HepG2 (cell line): ENCODE data around the gene NKD1. TPM values are rescaled to one million over a fixed set of nuclear protein-coding genes. Genes with fewer than 3 reads are reported as not detected.

Source experiments
- ADNP ChIP-seq: sonication (generic); formaldehyde crosslinking; IDR thresholded peaks from 2 replicates; pipeline ENCODE4 v1.4.0; 2020; ENCODE audit warnings: missing genetic modification reagents
- ATM ChIP-seq: fragments of 450-650 bp; IDR thresholded peaks from 2 replicates; pipeline ENCODE4 v1.7.1; 2017; ENCODE audit warnings: mild to moderate bottlenecking, borderline replicate concordance
- CSRNP2 ChIP-seq: sonication (generic); formaldehyde crosslinking; conservative IDR thresholded peaks from 2 replicates; pipeline ENCODE4 v1.8.0; 2022; ENCODE audit warnings: low read depth, missing genetic modification reagents
- DBP ChIP-seq: sonication (generic); formaldehyde crosslinking; IDR thresholded peaks from 2 replicates; pipeline ENCODE4 v1.4.0; 2020; ENCODE audit warnings: missing genetic modification reagents; ENCODE audit errors: not compliant biosample characterization
- ETS1 ChIP-seq: sonication (generic); formaldehyde crosslinking; IDR thresholded peaks from 2 replicates; pipeline ENCODE4 v1.4.0; 2020; ENCODE audit warnings: missing genetic modification reagents
- HDAC6 ChIP-seq: fragments of 200-600 bp; sonication (generic); IDR thresholded peaks from 2 replicates; pipeline ENCODE4 v1.7.0; 2017; ENCODE audit warnings: mild to moderate bottlenecking, antibody characterized with exemption, low read length, low read depth
- HMGA1 ChIP-seq: sonication (generic); formaldehyde crosslinking; conservative IDR thresholded peaks from 2 replicates; pipeline ENCODE4 v1.4.0; 2020; ENCODE audit warnings: missing genetic modification reagents
- MAZ ChIP-seq, 2 experiments: sonication (generic) in 1 of 2; formaldehyde crosslinking in 1 of 2; IDR thresholded peaks; 2 replicates each; pipeline versions ENCODE4 v1.5.0 to v1.6.1; 2012 to 2020; ENCODE audit warnings: low read depth in 2 of 2, mild to moderate bottlenecking in 2 of 2, borderline replicate concordance in 1 of 2, improper control_type of control experiment in 1 of 2, low read length in 1 of 2, missing genetic modification reagents in 1 of 2, moderate library complexity in 1 of 2
- MIER3 ChIP-seq: IDR thresholded peaks from 2 replicates; pipeline ENCODE4 v1.6.1; 2016; ENCODE audit warnings: missing compliant biosample characterization, borderline replicate concordance
- MTF1 ChIP-seq: sonication (generic); formaldehyde crosslinking; IDR thresholded peaks from 2 replicates; pipeline ENCODE4 v1.5.0; 2020; ENCODE audit warnings: missing genetic modification reagents
- PCBP2 ChIP-seq: fragments of 200-400 bp; formaldehyde crosslinking; optimal IDR thresholded peaks from 2 replicates; pipeline ENCODE3; 2018; ENCODE audit warnings: low read length, low read depth; ENCODE audit not compliant: poor library complexity, severe bottlenecking
- PRDM4 ChIP-seq: sonication (generic); formaldehyde crosslinking; IDR thresholded peaks from 2 replicates; pipeline ENCODE4 v1.9.0; 2021; ENCODE audit warnings: missing genetic modification reagents, borderline replicate concordance
- RBAK ChIP-seq: sonication (generic); formaldehyde crosslinking; IDR thresholded peaks from 2 replicates; pipeline ENCODE4 v1.5.1; 2020; ENCODE audit warnings: mild to moderate bottlenecking, missing genetic modification reagents
- RFXAP ChIP-seq: sonication (generic); formaldehyde crosslinking; IDR thresholded peaks from 2 replicates; pipeline ENCODE4 v1.4.0; 2020; ENCODE audit warnings: missing genetic modification reagents, borderline replicate concordance
- SIX4 ChIP-seq: sonication (generic); formaldehyde crosslinking; IDR thresholded peaks from 2 replicates; pipeline ENCODE4 v1.4.0; 2020; ENCODE audit warnings: missing genetic modification reagents
- SSRP1 ChIP-seq: IDR thresholded peaks from 2 replicates; pipeline ENCODE4 v1.6.1; 2016; ENCODE audit warnings: control low read depth
- TARDBP ChIP-seq: sonication (generic); formaldehyde crosslinking; IDR thresholded peaks from 2 replicates; pipeline ENCODE4 v1.8.0; 2022; ENCODE audit warnings: mild to moderate bottlenecking, missing genetic modification reagents
- TFDP2 ChIP-seq: sonication (generic); formaldehyde crosslinking; IDR thresholded peaks from 2 replicates; pipeline ENCODE4 v1.4.0; 2020; ENCODE audit warnings: missing genetic modification reagents
- ZFP82 ChIP-seq: sonication (generic); formaldehyde crosslinking; IDR thresholded peaks from 2 replicates; pipeline ENCODE4 v1.5.1; 2020; ENCODE audit warnings: mild to moderate bottlenecking, missing genetic modification reagents, borderline replicate concordance
- ZNF33B ChIP-seq: sonication (generic); formaldehyde crosslinking; IDR thresholded peaks from 2 replicates; pipeline ENCODE4 v1.5.1; 2020; ENCODE audit warnings: mild to moderate bottlenecking, missing genetic modification reagents
- ZNF572 ChIP-seq: sonication (generic); formaldehyde crosslinking; IDR thresholded peaks from 2 replicates; pipeline ENCODE4 v1.5.1; 2020; ENCODE audit warnings: mild to moderate bottlenecking, missing genetic modification reagents
- polyA plus RNA-seq, 8 experiments: library from polyadenylated mRNA; depleted of rRNA in 3 of 8; stranded (reverse) in 7 of 8; unstranded in 1 of 8; fragments of >200 nt; fragmentation: Illumina TruSeq in 4 of 8; extraction: Trizol in 4 of 8; gene quantifications; 2 replicates each; pipeline versions ENCODE4 v1.2.1 to v1.2.3, GENCODE V29; 2011 to 2016; ENCODE audit warnings: low read depth in 4 of 8, missing spikeins in 1 of 8, mixed read lengths in 1 of 8; ENCODE audit not compliant: insufficient read depth in 1 of 8
- total RNA-seq, 5 experiments: library from RNA; depleted of rRNA; stranded (reverse); fragments of >200 nt; fragmentation: Illumina TruSeq; extraction: Trizol; gene quantifications; 2 replicates each; pipeline ENCODE4 v1.2.3, GENCODE V29; 2016; ENCODE audit warnings: low read depth in 1 of 5

The NKD1 gene
- total and polyA plus RNA-seq, 2 of the 13 experiments (the other 11 are each of a cell fraction or from before 2014, with no cell fraction given), result 70.4 to 121 TPM

- TF ChIP-seq CSRNP2 (no peak), DBP (CRISPR knock-in tag) (no peak), ADNP (CRISPR knock-in tag) (no peak), RBAK (CRISPR knock-in tag) (no peak), ZFP82 (CRISPR knock-in tag) (no peak), ETS1 (CRISPR knock-in tag) (no peak), MTF1 (no peak), ZNF572 (0 out of 2 replicates have a peak, but pooled peaks have one; percentile 89), TARDBP (CRISPR knock-in tag) (no peak), ZNF33B (CRISPR knock-in tag) (no peak), HMGA1 (CRISPR knock-in tag) (no peak), MIER3 (CRISPR knock-in tag) (no peak), MAZ (IDR thresholded peaks at IDR 0.05; ENCODE audit: borderline replicate concordance, low read depth, low read length) (no peak), MAZ (CRISPR knock-in tag; IDR thresholded peaks at IDR 0.05; ENCODE audit: low read depth) (peak; percentile 5; the same call in 1 of the 2 replicates), RFXAP (CRISPR knock-in tag) (no peak), TFDP2 (CRISPR knock-in tag) (no peak), HDAC6 (no peak), PCBP2 (no peak), SSRP1 (CRISPR knock-in tag) (0 out of 2 replicates have a peak, but pooled peaks have one; percentile 21), PRDM4 (CRISPR knock-in tag) (no peak), SIX4 (CRISPR knock-in tag) (no peak), ATM (no peak)
Measured at GRCh38 chr16:50548909-50549560, 839 bp downstream of the NKD1 start (continued).
